AG20443 (cell line): ENCODE measurements around the gene TSHR.
A peak's percentile ranks its signal among the peaks of the same experiment; 100 is the strongest.

Source experiments
- DNase-seq: peaks from one replicate; pipeline ENCODE4 v3.0.0; 2012; ENCODE audit warnings: low spot score, mixed read lengths

Gene TSHR

GRCh38 chr14:81137316-81137715, 181.9 kb downstream of the TSHR start:
- peak; percentile 78 for DNase-seq

- no peak for DNase-seq
These were observed 183.0 kb downstream of the TSHR start for GRCh38 chr14:81138429-81138828.

- DNase-seq = no peak
These were observed 186.0 kb downstream of the TSHR start for GRCh38 chr14:81141426-81141825.

GRCh38 chr14:81143793-81144192, 188.4 kb downstream of the TSHR start:
- no peak for DNase-seq

GRCh38 chr14:81144824-81145603, 189.6 kb downstream of the TSHR start:
- no peak for DNase-seq

GRCh38 chr14:81147140-81147897, 191.9 kb downstream of the TSHR start:
- no peak for DNase-seq

GRCh38 chr14:81148635-81149034, 193.2 kb downstream of the TSHR start:
- no peak for DNase-seq

GRCh38 chr14:81153187-81153586, 197.8 kb downstream of the TSHR start:
- no peak for DNase-seq

GRCh38 chr14:81157431-81157830, 202.0 kb downstream of the TSHR start:
- DNase-seq = no peak

GRCh38 chr14:81161088-81161487, 205.7 kb downstream of the TSHR start:
- DNase-seq = no peak

- no peak for DNase-seq
These were observed 206.3 kb downstream of the TSHR start for GRCh38 chr14:81161749-81162148.

- DNase-seq = no peak
These were observed 207.5 kb downstream of the TSHR start for GRCh38 chr14:81162941-81163340.

- DNase-seq = peak; percentile 67
These were observed 208.8 kb downstream of the TSHR start for GRCh38 chr14:81164167-81164774.

- DNase-seq = no peak
These were observed 209.8 kb downstream of the TSHR start for GRCh38 chr14:81165188-81165587.

- no peak for DNase-seq
These were observed 210.7 kb downstream of the TSHR start for GRCh38 chr14:81166121-81166520.

GRCh38 chr14:81169267-81169666, 213.8 kb downstream of the TSHR start:
- no peak for DNase-seq

- DNase-seq = peak; percentile 47
These were observed 214.3 kb downstream of the TSHR start for GRCh38 chr14:81169711-81170103.

GRCh38 chr14:81170104-81170828, 214.8 kb downstream of the TSHR start:
- DNase-seq = peak; percentile 96

GRCh38 chr14:81170829-81171195, 215.4 kb downstream of the TSHR start:
- DNase-seq = no peak

- DNase-seq = peak; percentile 25
These were observed 216.9 kb downstream of the TSHR start for GRCh38 chr14:81172353-81172752.

GRCh38 chr14:81172881-81173280, 217.5 kb downstream of the TSHR start:
- peak; percentile 20 for DNase-seq

- DNase-seq = no peak
These were observed 220.8 kb downstream of the TSHR start for GRCh38 chr14:81176241-81176640.
